HEK293T (cell line): ENCODE data around the gene IL4R.

Experiments used
- BHLHE40 ChIP-seq: fragments of 450-650 bp; IDR thresholded peaks from 2 replicates; pipeline ENCODE4 v1.6.1; 2016; ENCODE audit warnings: mild to moderate bottlenecking, moderate library complexity, borderline replicate concordance
- CTBP1 ChIP-seq: fragments of 450-650 bp; IDR thresholded peaks from 2 replicates; pipeline ENCODE4 v1.6.1; 2016; ENCODE audit warnings: borderline replicate concordance
- ELF4 ChIP-seq: fragments of 450-650 bp; IDR thresholded peaks from 2 replicates; pipeline ENCODE4 v1.6.1; 2017; ENCODE audit warnings: antibody characterized with exemption
- FOXA1 ChIP-seq: fragments of 450-650 bp; IDR thresholded peaks from 2 replicates; pipeline ENCODE4 v1.6.1; 2016; ENCODE audit warnings: mild to moderate bottlenecking
- FOXK2 ChIP-seq: fragments of 450-650 bp; IDR thresholded peaks from 2 replicates; pipeline ENCODE4 v1.6.1; 2016; ENCODE audit warnings: mild to moderate bottlenecking
- FOXM1 ChIP-seq: fragments of 450-650 bp; IDR thresholded peaks from 2 replicates; pipeline ENCODE4 v1.6.1; 2017; ENCODE audit warnings: mild to moderate bottlenecking, borderline replicate concordance
- HDGF ChIP-seq: fragments of 450-650 bp; IDR thresholded peaks from 2 replicates; pipeline ENCODE4 v1.6.1; 2017; ENCODE audit warnings: antibody characterized with exemption, borderline replicate concordance
- L3MBTL2 ChIP-seq: fragments of 450-650 bp; conservative IDR thresholded peaks from 2 replicates; pipeline ENCODE4 v1.6.1; 2016; ENCODE audit warnings: mild to moderate bottlenecking
- NFRKB ChIP-seq: fragments of 450-650 bp; IDR thresholded peaks from 2 replicates; pipeline ENCODE4 v1.6.1; 2016; ENCODE audit warnings: mild to moderate bottlenecking, moderate library complexity
- SP1 ChIP-seq: fragments of 450-650 bp; IDR thresholded peaks from 2 replicates; pipeline ENCODE4 v1.6.1; 2017
- SUZ12 ChIP-seq: fragments of 450-650 bp; IDR thresholded peaks from 2 replicates; pipeline ENCODE4 v1.6.1; 2016; ENCODE audit warnings: mild to moderate bottlenecking

- TF ChIP-seq SUZ12: no peak
- TF ChIP-seq L3MBTL2: no peak
- no peak for TF ChIP-seq SP1
- TF ChIP-seq CTBP1: no peak
- no peak for TF ChIP-seq HDGF
- TF ChIP-seq FOXA1: no peak
- no peak for TF ChIP-seq BHLHE40
- no peak for TF ChIP-seq ELF4
- no peak for TF ChIP-seq FOXK2
- no peak for TF ChIP-seq NFRKB
- no peak for TF ChIP-seq FOXM1
Measured at GRCh38 chr16:27270349-27270748, 43.4 kb upstream of the IL4R start.
